WI38 (cell line): Measurements from ENCODE around the gene XCR1.

Source experiments
- H3K4me3 ChIP-seq: 2 replicates; pipeline ENCODE4 v1.5.1; 2011; ENCODE audit warnings: low read depth, mild to moderate bottlenecking, control low read depth, low read length
- CTCF ChIP-seq: IDR thresholded peaks from 2 replicates; pipeline ENCODE4 v1.5.1; 2012; ENCODE audit warnings: low read depth, mild to moderate bottlenecking, control low read depth, low read length

The XCR1 gene

DNA sequence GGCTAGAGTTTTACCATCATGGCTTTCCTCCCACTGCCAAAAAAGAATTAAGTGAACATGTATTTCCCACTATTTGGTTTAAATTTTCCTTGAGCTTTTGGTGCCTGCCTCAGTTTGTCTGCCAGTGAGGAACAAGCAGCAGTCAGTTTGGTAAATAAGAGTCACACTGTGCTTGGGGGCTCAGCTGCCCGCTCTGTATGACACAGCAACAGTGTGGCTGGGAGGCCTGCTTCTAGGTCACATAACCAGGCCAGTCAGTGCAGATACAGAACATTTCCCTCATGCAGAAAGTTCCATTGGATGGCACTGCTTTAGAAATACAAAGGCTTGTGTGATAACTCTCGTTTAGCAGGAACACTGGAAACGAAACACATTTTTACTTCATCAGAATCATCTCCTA, 57.3 kb downstream of the XCR1 start:
- H3K4me3 ChIP-seq, result no peak overlapping the region
- TF ChIP-seq CTCF, result no peak

- TF ChIP-seq CTCF, result no peak
- H3K4me3 ChIP-seq, result no peak overlapping the region
Measured at GRCh38 chr3:45969116-45969515, 58.2 kb downstream of the XCR1 start.

DNA sequence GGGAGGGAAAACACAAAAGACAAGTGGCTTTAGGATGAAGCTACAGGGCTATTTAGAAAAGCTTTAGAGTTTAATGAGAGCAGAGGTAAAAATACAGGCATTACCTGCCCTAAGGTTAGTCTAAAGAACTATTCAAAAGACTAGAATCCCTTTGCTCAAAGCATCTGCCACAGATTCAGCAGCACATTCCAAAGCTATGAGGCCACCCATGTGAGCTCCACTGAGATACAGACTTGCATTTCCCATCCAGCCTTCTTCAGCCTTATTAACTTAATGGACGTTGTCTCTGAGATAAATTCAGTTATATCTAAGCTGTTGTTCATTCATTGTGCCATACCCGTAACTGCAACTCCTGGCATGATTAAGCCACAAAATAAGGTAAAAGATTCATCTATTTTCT, 58.6 kb downstream of the XCR1 start:
- H3K4me3 ChIP-seq, result no peak overlapping the region
- TF ChIP-seq CTCF, result no peak

DNA sequence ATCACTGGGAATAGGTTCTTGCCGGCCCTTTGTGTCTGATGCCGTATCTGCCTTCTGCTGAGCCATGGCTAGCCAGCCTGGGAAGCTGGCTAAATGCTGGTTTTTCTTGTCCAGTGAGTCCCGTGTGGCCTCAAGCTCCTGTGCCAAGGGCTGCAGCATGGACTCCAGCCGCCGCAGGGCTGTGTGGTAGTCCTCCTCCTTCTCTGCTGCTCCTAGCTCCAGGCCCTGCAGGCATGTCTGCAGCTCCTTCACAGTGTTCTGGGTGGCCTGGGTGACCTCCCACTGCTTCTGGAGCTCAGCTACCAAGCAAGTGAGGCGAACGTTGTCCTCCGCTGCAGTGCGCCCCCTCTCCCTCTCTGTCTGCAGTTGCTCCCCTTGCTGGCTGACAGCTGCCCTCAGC, 59.1 kb downstream of the XCR1 start:
- no peak overlapping the region for H3K4me3 ChIP-seq
- TF ChIP-seq CTCF, result no peak

DNA sequence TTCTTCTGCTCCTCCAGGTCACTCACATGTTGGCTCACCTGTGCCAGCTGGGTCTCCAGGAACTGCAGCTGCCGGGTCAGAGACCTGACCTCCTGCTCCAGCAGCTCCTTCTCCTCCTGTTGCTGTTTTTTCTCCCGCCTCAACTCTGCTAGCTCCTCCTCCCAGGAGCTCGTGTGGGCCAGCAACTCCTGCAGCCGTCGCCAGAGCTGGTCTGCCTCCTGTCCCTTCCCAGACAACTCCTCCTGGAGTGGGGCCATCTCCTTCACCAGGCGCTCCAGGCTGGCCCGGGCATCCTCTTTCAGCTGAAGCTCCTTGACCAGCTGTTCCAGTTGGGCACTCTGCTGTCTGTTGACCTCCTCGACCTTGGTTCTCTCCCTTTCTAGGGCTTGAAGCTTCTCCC, 59.6 kb downstream of the XCR1 start:
- H3K4me3 ChIP-seq, result no peak overlapping the region
- TF ChIP-seq CTCF, result no peak
